PC-3 (cell line): ENCODE results near the gene NLRP10.

Source experiments
- CTCF ChIP-seq: fragments of 300-600 bp; sonication (generic); conservative IDR thresholded peaks from 2 replicates; pipeline ENCODE4 v1.5.1; 2017; ENCODE audit warnings: antibody characterized with exemption, low read depth, mild to moderate bottlenecking, low read length
- EZH2 ChIP-seq: fragments of 300-600 bp; sonication (generic); IDR thresholded peaks from one replicate; pipeline ENCODE4 v1.6.1; 2017; ENCODE audit warnings: antibody characterized with exemption, mild to moderate bottlenecking, low read length; ENCODE audit not compliant: unreplicated experiment
- EZH2phosphoT487 ChIP-seq: fragments of 300-600 bp; sonication (generic); IDR thresholded peaks from 2 replicates; pipeline ENCODE4 v1.6.1; 2018; ENCODE audit warnings: mild to moderate bottlenecking, antibody characterized with exemption, low read length, borderline replicate concordance

- no peak for TF ChIP-seq CTCF
- no peak for TF ChIP-seq EZH2
- no peak for TF ChIP-seq EZH2phosphoT487
These were observed 1.9 kb upstream of the NLRP10 start for GRCh38 chr11:7967097-7967496.
